SK-MEL-5 (cell line): ENCODE data around the gene TIAL1. TPM values are rescaled to one million over a fixed set of nuclear protein-coding genes. Genes with fewer than 3 reads are reported as not detected.

Experiments used
- DNase-seq: peaks from one replicate; pipeline ENCODE4 v3.0.0-alpha.2; 2016; ENCODE audit warnings: low read depth, low spot score
- in situ Hi-C: cut with HindIII; loops from 2 replicates; pipeline ENCODE4 v1.10.0; 2016; ENCODE audit warnings: low sequenced_read_pairs, high pct_unique_total_duplicates, low pct_unique_long_range_greater_than_20kb
- polyA plus RNA-seq, 2 experiments: library from polyadenylated mRNA; depleted of rRNA; stranded (reverse); fragments of >200 nt; gene quantifications; 2 replicates each; pipeline ENCODE4 v1.2.3, GENCODE V29; 2015
- total RNA-seq: library from RNA; depleted of rRNA; stranded (reverse); fragments of >200 nt; shearing (Covaris generic); gene quantifications from 2 replicates; pipeline ENCODE4 v1.2.3, GENCODE V29; 2014; rRNA removed

TIAL1 gene
- 25.1 and 28.4 TPM in 2 replicates for total RNA-seq
- polyA plus RNA-seq (2015; cell fraction: cytosol; rRNA removed) = 35.8 and 44.7 TPM in 2 replicates
- 213 and 233 TPM in 2 replicates for polyA plus RNA-seq (2015; cell fraction: nucleus; rRNA removed)

GRCh38 chr10:119596537-119597404 lies at the start of gene TIAL1:
TSS of gene TIAL1 (minus strand) at chr10:119596964. CDS start at chr10:119596465, 499 bp downstream.
- in situ Hi-C loops = no loop called here
- DNase-seq = peak; percentile 98

DNA sequence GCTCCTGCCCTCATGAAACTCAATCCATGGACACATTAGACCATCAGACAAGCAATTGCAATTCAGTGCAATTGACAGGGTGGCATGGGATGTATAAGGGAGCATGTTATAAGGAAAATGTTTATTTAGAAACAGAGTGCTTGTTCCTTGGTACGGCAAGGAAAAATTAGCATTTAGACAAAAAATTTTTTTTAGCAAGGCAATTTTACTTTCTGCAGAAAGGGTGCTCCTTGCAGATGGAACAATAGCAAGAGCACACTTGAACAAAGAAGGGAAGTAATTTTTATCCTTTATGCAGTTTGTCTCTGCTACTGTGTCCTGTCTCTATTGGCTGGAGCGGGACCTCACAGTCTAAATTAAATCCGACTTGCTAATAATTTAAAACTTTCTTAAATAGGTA lies 48.2 kb upstream of the TIAL1 start:
- in situ Hi-C loops = no loop called here
- no peak for DNase-seq

- peak; percentile 15 for DNase-seq
- in situ Hi-C loops = no loop called here
Measured at GRCh38 chr10:119644205-119644814, 47.5 kb upstream of the TIAL1 start.

DNA sequence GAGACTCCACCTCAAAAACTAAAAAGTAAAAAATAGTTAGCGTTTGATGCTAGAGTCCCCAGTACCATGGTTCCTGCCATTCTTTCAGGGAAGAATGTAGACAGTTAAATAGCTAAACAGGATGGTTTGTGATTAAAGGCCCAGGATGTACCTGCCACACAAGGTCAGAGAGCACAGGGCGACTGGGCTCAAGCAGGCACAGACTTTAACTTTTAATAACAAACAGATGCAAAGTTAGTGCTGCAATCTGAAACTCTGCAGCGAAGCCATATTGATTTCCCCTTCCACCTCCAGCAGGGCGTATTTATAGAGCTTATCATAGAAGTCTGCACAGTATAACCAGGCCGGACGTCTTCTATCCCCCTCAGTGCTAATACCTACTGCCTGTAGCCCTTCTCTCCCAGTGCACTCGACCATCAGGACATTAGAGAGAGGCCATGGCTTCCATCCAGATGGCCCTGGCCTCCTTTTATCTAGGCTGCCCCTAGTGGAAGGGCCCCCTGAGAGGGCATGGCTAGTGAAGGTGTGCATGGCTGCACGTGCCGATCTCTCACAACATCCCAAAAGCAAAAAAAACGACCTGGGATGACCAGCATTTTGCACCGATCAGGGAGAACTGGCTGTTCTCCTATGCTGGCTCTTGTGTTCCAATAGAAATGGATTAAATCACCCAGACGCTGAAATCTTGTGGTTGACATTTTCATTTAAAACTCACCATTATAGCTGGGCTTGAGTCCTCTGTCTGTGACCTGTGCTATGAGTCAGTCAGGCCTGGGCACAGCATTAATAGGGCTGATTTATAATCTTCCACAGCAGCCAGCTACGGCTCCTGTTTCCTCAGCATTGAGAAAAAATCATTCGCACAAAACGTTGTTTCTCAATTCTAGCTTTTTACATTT lies 46.8 kb upstream of the TIAL1 start:
- no peak for DNase-seq

DNA sequence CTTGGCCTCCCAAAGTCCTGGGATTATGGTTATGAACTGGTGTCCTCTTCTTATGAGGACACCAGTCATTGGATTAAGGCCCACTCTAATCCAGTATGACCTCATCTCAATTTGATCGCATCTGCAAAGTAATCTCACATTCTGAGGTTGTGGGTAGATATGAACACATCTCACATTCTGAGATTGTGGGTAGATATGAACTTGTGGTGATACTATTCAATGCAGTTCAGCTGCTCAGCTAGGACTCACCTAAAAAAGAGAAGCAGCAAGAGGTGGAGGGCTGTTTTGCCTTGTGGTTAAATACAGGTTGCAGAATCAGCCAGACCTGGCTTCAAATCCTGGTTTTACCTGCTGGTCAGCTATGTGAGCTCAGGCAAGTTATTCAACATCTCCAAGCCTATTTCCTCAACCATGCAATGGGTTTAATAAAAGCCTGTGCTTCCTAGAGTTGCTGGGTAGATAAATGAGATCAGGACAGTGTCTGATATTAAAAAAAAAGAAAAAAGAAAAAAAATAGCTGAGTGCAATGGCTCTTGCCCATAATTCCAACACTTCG lies 45.9 kb upstream of the TIAL1 start:
- DNase-seq = no peak
- in situ Hi-C loops = no loop called here

More for the DNA sequence above, 46.8 kb upstream of the TIAL1 start:
- in situ Hi-C loops = no loop called here

DNA sequence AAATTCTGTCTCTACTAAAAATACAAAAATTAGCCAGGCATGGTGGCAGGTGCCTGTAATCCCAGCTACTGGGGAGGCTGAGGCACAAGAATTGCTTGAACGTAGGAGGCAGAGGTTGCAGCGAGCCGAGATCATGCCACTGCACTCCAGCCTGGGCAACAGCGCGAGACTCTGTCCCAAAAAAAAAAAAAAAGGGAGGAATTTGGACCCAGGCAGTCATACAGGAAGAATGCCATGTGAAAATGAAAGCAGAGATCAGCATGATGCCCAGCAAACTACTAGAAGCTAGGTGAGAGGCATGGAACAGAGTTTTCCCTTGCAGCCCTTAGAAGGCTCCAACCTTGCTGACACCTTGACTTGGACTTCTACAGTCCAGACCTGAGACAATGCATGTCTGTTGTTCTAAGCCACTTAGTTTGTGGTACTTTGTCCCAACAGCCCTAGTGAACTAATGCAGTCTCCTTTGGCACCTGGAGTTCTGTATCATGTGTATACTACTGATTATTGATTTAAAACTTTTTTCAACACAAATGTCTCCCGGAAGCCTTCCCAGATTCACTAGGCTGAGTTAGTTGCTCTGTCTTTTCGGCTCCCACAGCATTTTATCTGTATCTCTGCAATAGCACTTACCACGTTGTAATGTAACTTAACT lies 44.2 kb upstream of the TIAL1 start:
- DNase-seq = no peak
- in situ Hi-C loops = no loop called here

- in situ Hi-C loops = no loop called here
Measured at GRCh38 chr10:119640384-119640783, 43.6 kb upstream of the TIAL1 start.

GRCh38 chr10:119638982-119639381 lies 42.2 kb upstream of the TIAL1 start:
- DNase-seq = no peak
- in situ Hi-C loops = no loop called here

More at GRCh38 chr10:119640384-119640783, 43.6 kb upstream of the TIAL1 start:
- DNase-seq = no peak

DNA sequence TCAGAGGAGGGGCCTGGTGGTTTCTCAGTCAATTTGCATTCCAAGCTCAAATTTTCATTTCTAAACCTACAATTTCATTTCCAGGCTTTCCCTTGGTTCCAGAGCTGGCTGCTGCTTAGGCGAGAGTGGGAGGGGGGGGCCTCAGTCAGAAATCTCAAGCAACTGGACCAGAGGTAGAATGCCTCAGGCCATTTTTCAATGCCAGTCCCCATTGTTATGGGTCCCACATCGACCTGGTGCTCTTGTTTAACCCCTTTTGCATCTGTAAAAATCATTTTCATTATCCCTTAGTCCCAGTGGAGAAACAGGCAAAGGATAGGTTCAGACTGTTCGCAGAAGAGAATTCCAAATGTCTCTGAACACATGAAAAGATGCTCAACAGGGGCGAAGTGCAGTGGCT lies 40.9 kb upstream of the TIAL1 start:
- in situ Hi-C loops = no loop called here
- DNase-seq = no peak

- no peak for DNase-seq
- in situ Hi-C loops = no loop called here
Measured at GRCh38 chr10:119634219-119634544, 37.4 kb upstream of the TIAL1 start.

GRCh38 chr10:119633538-119634218 lies 36.9 kb upstream of the TIAL1 start:
- in situ Hi-C loops = no loop called here
- peak; percentile 75 for DNase-seq

- in situ Hi-C loops = no loop called here
- DNase-seq = no peak
Measured at GRCh38 chr10:119630300-119630699, 33.5 kb upstream of the TIAL1 start.

GRCh38 chr10:119625570-119626280 lies 29.0 kb upstream of the TIAL1 start:
- DNase-seq = no peak
- in situ Hi-C loops = no loop called here

DNA sequence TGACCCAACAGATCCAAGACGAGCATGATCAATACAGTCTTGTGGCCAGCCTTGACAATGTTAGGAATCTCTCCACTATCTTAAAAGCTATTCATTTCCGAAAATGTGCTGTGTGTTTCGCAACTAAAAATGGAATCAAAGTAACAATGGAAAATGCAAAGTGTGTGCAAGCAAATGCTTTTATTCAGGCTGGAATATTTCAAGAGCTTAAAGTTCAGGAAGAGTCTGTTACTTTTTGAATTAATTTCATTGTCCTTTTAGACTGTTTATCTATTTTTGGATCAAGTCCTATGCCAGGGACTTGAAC lies 24.3 kb upstream of the TIAL1 start:
- in situ Hi-C loops = no loop called here
- DNase-seq = peak; percentile 37

GRCh38 chr10:119620241-119621077 lies 23.7 kb upstream of the TIAL1 start:
- no peak for DNase-seq
- in situ Hi-C loops = no loop called here
